Measurements from ENCODE around the gene WEE2. TPM values are rescaled to one million over a fixed set of nuclear protein-coding genes. Genes with fewer than 3 reads are reported as not detected.

Gene WEE2
- total and polyA plus RNA-seq, 2 of the 13 experiments (the other 11 are each of a cell fraction or from before 2014, with no cell fraction given), result not detected

DNA sequence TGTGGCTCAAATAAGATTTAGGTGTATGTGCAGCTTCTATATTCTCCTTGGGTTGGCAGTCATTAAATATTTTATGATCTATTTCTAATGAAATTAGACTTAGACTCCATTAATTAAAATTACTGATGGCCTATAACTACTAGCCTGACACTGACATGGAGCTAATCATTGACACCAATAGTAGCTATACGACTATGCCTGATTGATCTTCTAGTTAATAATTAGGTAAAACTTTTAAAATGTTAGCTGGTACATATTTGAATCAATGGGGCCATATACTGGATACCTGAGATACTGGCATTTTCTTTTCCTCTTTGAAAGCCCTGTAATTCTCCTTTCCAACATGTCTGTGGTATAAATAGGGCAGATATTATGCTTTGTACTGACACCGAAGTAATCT, 14.4 kb downstream of the WEE2 start:
- no TSS peak for BruUV-seq (replicated peaks)
- no peak overlapping the region for H3K27ac ChIP-seq (ENCODE audit: extremely low read length, insufficient read depth, low read length)
- intact Hi-C loops (cut with micrococcal nuclease; ENCODE audit: unreplicated experiment), result no loop called here
- H3K36me3 ChIP-seq (replicated peaks in 1 of 2; ENCODE audit: control insufficient read depth in 1 of 2, insufficient read depth in 2 of 2, low read length in 2 of 2), result no peaks in the 10 kb centered on the region
- DNase-seq (ENCODE audit: low spot score) (no peak), FAIRE-seq (no peak), ATAC-seq (no peak)
- no peaks in the 10 kb centered on the region for H3K9me3 ChIP-seq (ENCODE audit: low read length)
- TF ChIP-seq, protein P1, sequence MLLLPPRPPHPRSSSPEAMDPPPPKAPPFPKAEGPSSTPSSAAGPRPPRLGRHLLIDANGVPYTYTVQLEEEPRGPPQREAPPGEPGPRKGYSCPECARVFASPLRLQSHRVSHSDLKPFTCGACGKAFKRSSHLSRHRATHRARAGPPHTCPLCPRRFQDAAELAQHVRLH (CRISPR knock-in tag; IDR thresholded peaks at IDR 0.05; ENCODE audit: borderline replicate concordance, low read depth), result no peak
- no peak for TF ChIP-seq SALL1 (CRISPR knock-in tag; IDR thresholded peaks at IDR 0.05)
- TF ChIP-seq ZNF3 (CRISPR knock-in tag; IDR thresholded peaks at IDR 0.05), result no peak
- TF ChIP-seq, protein P2, sequence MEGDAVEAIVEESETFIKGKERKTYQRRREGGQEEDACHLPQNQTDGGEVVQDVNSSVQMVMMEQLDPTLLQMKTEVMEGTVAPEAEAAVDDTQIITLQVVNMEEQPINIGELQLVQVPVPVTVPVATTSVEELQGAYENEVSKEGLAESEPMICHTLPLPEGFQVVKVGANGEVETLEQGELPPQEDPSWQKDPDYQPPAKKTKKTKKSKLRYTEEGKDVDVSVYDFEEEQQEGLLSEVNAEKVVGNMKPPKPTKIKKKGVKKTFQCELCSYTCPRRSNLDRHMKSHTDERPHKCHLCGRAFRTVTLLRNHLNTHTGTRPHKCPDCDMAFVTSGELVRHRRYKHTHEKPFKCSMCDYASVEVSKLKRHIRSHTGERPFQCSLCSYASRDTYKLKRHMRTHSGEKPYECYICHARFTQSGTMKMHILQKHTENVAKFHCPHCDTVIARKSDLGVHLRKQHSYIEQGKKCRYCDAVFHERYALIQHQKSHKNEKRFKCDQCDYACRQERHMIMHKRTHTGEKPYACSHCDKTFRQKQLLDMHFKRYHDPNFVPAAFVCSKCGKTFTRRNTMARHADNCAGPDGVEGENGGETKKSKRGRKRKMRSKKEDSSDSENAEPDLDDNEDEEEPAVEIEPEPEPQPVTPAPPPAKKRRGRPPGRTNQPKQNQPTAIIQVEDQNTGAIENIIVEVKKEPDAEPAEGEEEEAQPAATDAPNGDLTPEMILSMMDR (CRISPR knock-in tag; IDR thresholded peaks at IDR 0.05), result no peak
- TF ChIP-seq, protein P3, sequence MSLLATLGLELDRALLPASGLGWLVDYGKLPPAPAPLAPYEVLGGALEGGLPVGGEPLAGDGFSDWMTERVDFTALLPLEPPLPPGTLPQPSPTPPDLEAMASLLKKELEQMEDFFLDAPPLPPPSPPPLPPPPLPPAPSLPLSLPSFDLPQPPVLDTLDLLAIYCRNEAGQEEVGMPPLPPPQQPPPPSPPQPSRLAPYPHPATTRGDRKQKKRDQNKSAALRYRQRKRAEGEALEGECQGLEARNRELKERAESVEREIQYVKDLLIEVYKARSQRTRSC (CRISPR knock-in tag; IDR thresholded peaks at IDR 0.05; ENCODE audit: low read depth), result no peak
- TF ChIP-seq, protein P4, sequence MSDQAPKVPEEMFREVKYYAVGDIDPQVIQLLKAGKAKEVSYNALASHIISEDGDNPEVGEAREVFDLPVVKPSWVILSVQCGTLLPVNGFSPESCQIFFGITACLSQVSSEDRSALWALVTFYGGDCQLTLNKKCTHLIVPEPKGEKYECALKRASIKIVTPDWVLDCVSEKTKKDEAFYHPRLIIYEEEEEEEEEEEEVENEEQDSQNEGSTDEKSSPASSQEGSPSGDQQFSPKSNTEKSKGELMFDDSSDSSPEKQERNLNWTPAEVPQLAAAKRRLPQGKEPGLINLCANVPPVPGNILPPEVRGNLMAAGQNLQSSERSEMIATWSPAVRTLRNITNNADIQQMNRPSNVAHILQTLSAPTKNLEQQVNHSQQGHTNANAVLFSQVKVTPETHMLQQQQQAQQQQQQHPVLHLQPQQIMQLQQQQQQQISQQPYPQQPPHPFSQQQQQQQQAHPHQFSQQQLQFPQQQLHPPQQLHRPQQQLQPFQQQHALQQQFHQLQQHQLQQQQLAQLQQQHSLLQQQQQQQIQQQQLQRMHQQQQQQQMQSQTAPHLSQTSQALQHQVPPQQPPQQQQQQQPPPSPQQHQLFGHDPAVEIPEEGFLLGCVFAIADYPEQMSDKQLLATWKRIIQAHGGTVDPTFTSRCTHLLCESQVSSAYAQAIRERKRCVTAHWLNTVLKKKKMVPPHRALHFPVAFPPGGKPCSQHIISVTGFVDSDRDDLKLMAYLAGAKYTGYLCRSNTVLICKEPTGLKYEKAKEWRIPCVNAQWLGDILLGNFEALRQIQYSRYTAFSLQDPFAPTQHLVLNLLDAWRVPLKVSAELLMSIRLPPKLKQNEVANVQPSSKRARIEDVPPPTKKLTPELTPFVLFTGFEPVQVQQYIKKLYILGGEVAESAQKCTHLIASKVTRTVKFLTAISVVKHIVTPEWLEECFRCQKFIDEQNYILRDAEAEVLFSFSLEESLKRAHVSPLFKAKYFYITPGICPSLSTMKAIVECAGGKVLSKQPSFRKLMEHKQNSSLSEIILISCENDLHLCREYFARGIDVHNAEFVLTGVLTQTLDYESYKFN (CRISPR knock-in tag; conservative IDR thresholded peaks at IDR 0.05), result no peak
- no peak for TF ChIP-seq IKZF4 (CRISPR knock-in tag; IDR thresholded peaks at IDR 0.05; ENCODE audit: borderline replicate concordance, low read depth, not compliant biosample characterization)
- no peak for TF ChIP-seq FOXM1 (CRISPR knock-in tag; IDR thresholded peaks at IDR 0.05)
- no peak for TF ChIP-seq ZNF878 (CRISPR knock-in tag; IDR thresholded peaks at IDR 0.05)
- no peak for TF ChIP-seq ZBTB7A (CRISPR knock-in tag; IDR thresholded peaks at IDR 0.05)
- TF ChIP-seq, protein P5, sequence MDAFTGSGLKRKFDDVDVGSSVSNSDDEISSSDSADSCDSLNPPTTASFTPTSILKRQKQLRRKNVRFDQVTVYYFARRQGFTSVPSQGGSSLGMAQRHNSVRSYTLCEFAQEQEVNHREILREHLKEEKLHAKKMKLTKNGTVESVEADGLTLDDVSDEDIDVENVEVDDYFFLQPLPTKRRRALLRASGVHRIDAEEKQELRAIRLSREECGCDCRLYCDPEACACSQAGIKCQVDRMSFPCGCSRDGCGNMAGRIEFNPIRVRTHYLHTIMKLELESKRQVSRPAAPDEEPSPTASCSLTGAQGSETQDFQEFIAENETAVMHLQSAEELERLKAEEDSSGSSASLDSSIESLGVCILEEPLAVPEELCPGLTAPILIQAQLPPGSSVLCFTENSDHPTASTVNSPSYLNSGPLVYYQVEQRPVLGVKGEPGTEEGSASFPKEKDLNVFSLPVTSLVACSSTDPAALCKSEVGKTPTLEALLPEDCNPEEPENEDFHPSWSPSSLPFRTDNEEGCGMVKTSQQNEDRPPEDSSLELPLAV (CRISPR knock-in tag; conservative IDR thresholded peaks at IDR 0.05; ENCODE audit: low read depth), result no peak
- no peak for TF ChIP-seq ZNF749 (CRISPR knock-in tag; IDR thresholded peaks at IDR 0.05; ENCODE audit: borderline replicate concordance)
- TF ChIP-seq, protein P6, sequence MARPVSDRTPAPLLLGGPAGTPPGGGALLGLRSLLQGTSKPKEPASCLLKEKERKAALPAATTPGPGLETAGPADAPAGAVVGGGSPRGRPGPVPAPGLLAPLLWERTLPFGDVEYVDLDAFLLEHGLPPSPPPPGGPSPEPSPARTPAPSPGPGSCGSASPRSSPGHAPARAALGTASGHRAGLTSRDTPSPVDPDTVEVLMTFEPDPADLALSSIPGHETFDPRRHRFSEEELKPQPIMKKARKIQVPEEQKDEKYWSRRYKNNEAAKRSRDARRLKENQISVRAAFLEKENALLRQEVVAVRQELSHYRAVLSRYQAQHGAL (CRISPR knock-in tag; IDR thresholded peaks at IDR 0.05; ENCODE audit: not compliant biosample characterization), result no peak
- no peak overlapping the region for H2AFZ ChIP-seq (ENCODE audit: low read length)
- no peaks in the 10 kb centered on the region; a peak in 1 of 5 replicates for H3K27me3 ChIP-seq (ENCODE audit: control insufficient read depth in 1 of 2, insufficient read depth in 2 of 2, low read length in 2 of 2)
- H4K20me1 ChIP-seq (ENCODE audit: insufficient read depth, low read length), result no peaks in the 10 kb centered on the region
- H3K4me1 ChIP-seq (ENCODE audit: insufficient read depth, low read length), result no peaks in the 10 kb centered on the region
- WGBS (ENCODE audit: low lambda C conversion rate), result 29% methylated on average over 2 of the region's 2 CpGs
- CTCF ChIA-PET (ENCODE audit: low intra/inter-chr PET ratio, low total read pairs), result no interaction called here
- H3K79me2 ChIP-seq (ENCODE audit: insufficient read depth, low read length), result no peaks in the 10 kb centered on the region
- no peak overlapping the region for H3K9ac ChIP-seq (ENCODE audit: insufficient read depth, low read depth, low read length)
- no peak overlapping the region for H3K4me3 ChIP-seq (replicated peaks in 1 of 3; ENCODE audit: insufficient read depth in 1 of 3, low read depth in 2 of 3, low read length in 3 of 3)
- POLR2A ChIA-PET, result no interaction called here
- in situ Hi-C loops (cut with HindIII; ENCODE audit: extremely low pct_ligation_motif_present, low pct_unique_long_range_greater_than_20kb), result no loop called here
- H3K4me2 ChIP-seq (ENCODE audit: low read depth, low read length), result no peak overlapping the region
